IMR-90 (cell line): ENCODE measurements around the gene PLCB2. TPM values are rescaled to one million over a fixed set of nuclear protein-coding genes. Genes with fewer than 3 reads are reported as not detected.

Source experiments
- ATAC-seq: fragments of 200-7000 bp; cut with Tn5 transposase; 2 replicates; pipeline ENCODE4 v1.9.1; 2020; ENCODE audit warnings: low read depth, mild to moderate bottlenecking, moderate library complexity
- BruUV-seq: library from RNA; stranded (reverse); fragments of 400-500 nt; replicated peaks from 2 replicates; lab custom pipeline; 2021; lab: Mats Ljungman, UMichigan
- CTCF ChIA-PET: fragments of 300-600 bp; formaldehyde crosslinking; extraction: SDS; loops from one replicate; lab custom pipeline; 2021; ENCODE audit warnings: antibody characterized with exemption; lab: Yijun Ruan, JAX
- POLR2A ChIA-PET: fragments of 300-600 bp; sonication (Branson Sonifier 250); formaldehyde crosslinking; loops from one replicate; lab custom pipeline; 2022; ENCODE audit warnings: antibody characterized with exemption; ENCODE audit not compliant: unreplicated experiment; lab: Charles Lee
- DNase-seq: peaks from one replicate; pipeline ENCODE4 v3.0.0; 2013
- H2AFZ ChIP-seq: replicated peaks from 2 replicates; pipeline ENCODE3; 2013; ENCODE audit warnings: low read length, mild to moderate bottlenecking; ENCODE audit not compliant: poor library complexity
- H2AK5ac ChIP-seq: 2 replicates; pipeline ENCODE4 v1.6.1; 2013; ENCODE audit warnings: low read depth, low read length, inconsistent platforms
- H2AK9ac ChIP-seq: replicated peaks from 2 replicates; pipeline ENCODE3; 2013; ENCODE audit warnings: mild to moderate bottlenecking, low read depth, low read length, moderate library complexity; ENCODE audit not compliant: poor library complexity
- H2BK120ac ChIP-seq: 2 replicates; pipeline ENCODE4 v1.6.1; 2013; ENCODE audit warnings: low read depth, low read length, inconsistent platforms
- H2BK15ac ChIP-seq: 3 replicates; pipeline ENCODE4 v1.6.1; 2013; ENCODE audit warnings: low read depth, low read length, inconsistent platforms
- H2BK20ac ChIP-seq: 2 replicates; pipeline ENCODE4 v1.6.1; 2013; ENCODE audit warnings: low read depth, mild to moderate bottlenecking, inconsistent platforms, low read length, moderate library complexity
- H2BK5ac ChIP-seq: 2 replicates; pipeline ENCODE4 v1.6.1; 2013; ENCODE audit warnings: mild to moderate bottlenecking, low read depth, low read length, inconsistent platforms; ENCODE audit not compliant: poor library complexity, severe bottlenecking
- H3K14ac ChIP-seq: replicated peaks from 2 replicates; pipeline ENCODE4 v1.6.1; 2013; ENCODE audit warnings: low read depth, low read length, inconsistent platforms
- H3K18ac ChIP-seq: 2 replicates; pipeline ENCODE4 v1.6.1; 2013; ENCODE audit warnings: low read depth, low read length, control low read depth
- H3K23ac ChIP-seq: 2 replicates; pipeline ENCODE4 v1.6.1; 2013; ENCODE audit warnings: low read depth, low read length, inconsistent platforms
- H3K27ac ChIP-seq: 2 replicates; pipeline ENCODE4 v1.5.1; 2013; ENCODE audit warnings: mild to moderate bottlenecking, control low read depth, low read length; ENCODE audit not compliant: insufficient read depth
- H3K27me3 ChIP-seq: 2 replicates; pipeline ENCODE4 v1.6.1; 2013; ENCODE audit warnings: low read length; ENCODE audit not compliant: control insufficient read depth, insufficient read depth
- H3K36me3 ChIP-seq: 2 replicates; pipeline ENCODE4 v1.6.1; 2013; ENCODE audit warnings: low read length, mixed read lengths; ENCODE audit not compliant: control insufficient read depth, insufficient read depth
- H3K4ac ChIP-seq: 2 replicates; pipeline ENCODE4 v1.6.1; 2013; ENCODE audit warnings: low read depth, low read length, inconsistent platforms
- H3K4me1 ChIP-seq: 2 replicates; pipeline ENCODE4 v1.6.1; 2013; ENCODE audit warnings: low read length, mixed read lengths; ENCODE audit not compliant: control insufficient read depth, insufficient read depth
- H3K4me2 ChIP-seq: 2 replicates; pipeline ENCODE4 v1.6.1; 2013; ENCODE audit warnings: low read depth, mild to moderate bottlenecking, control low read depth, low read length, moderate library complexity
- H3K4me3 ChIP-seq: 2 replicates; pipeline ENCODE4 v1.5.1; 2013; ENCODE audit warnings: low read depth, mild to moderate bottlenecking, control low read depth, low read length, moderate library complexity; ENCODE audit not compliant: insufficient read depth
- H3K56ac ChIP-seq: 2 replicates; pipeline ENCODE4 v1.6.1; 2013; ENCODE audit warnings: low read length, inconsistent platforms; ENCODE audit not compliant: insufficient read depth; ENCODE audit errors: extremely low read depth
- H3K79me1 ChIP-seq, 2 experiments: 2 replicates each; pipeline ENCODE4 v1.6.1; 2013; ENCODE audit warnings: low read length in 2 of 2, inconsistent platforms in 1 of 2, low read depth in 1 of 2
- H3K9ac ChIP-seq: 2 replicates; pipeline ENCODE4 v1.6.1; 2013; ENCODE audit warnings: low read depth, low read length, control low read depth
- H3K9me1 ChIP-seq: 2 replicates; pipeline ENCODE4 v1.6.1; 2013; ENCODE audit warnings: low read length, inconsistent platforms; ENCODE audit not compliant: insufficient read depth
- H3K9me3 ChIP-seq: 2 replicates; pipeline ENCODE4 v1.6.1; 2013; ENCODE audit warnings: low read length; ENCODE audit not compliant: control insufficient read depth, insufficient read depth
- H4K20me1 ChIP-seq: 2 replicates; pipeline ENCODE4 v1.6.1; 2013; ENCODE audit warnings: low read length, inconsistent platforms; ENCODE audit not compliant: insufficient read depth
- H4K5ac ChIP-seq: 2 replicates; pipeline ENCODE4 v1.6.1; 2013; ENCODE audit warnings: mild to moderate bottlenecking, low read depth, low read length, control low read depth
- H4K8ac ChIP-seq, 2 experiments: 2 replicates each; pipeline ENCODE4 v1.6.1; 2013; ENCODE audit warnings: low read depth in 2 of 2, low read length in 2 of 2, control low read depth in 1 of 2, inconsistent platforms in 1 of 2
- H4K91ac ChIP-seq: 2 replicates; pipeline ENCODE4 v1.6.1; 2013; ENCODE audit warnings: low read depth, low read length, inconsistent platforms; ENCODE audit not compliant: insufficient read depth
- BHLHE40 ChIP-seq: fragments of 150-350 bp; IDR thresholded peaks from 2 replicates; pipeline ENCODE4 v1.6.1; 2016; ENCODE audit warnings: mild to moderate bottlenecking, low read depth, low read length
- CEBPB ChIP-seq: IDR thresholded peaks from 2 replicates; pipeline ENCODE4 v1.6.1; 2012; ENCODE audit warnings: low read depth, low read length, improper control_type of control experiment
- CHD1 ChIP-seq: IDR thresholded peaks from 2 replicates; pipeline ENCODE4 v1.6.1; 2012; ENCODE audit warnings: low read depth, low read length, improper control_type of control experiment
- CTCF ChIP-seq: conservative IDR thresholded peaks from 2 replicates; pipeline ENCODE4 v1.5.1; 2012; ENCODE audit warnings: mild to moderate bottlenecking, low read depth, low read length, improper control_type of control experiment
- FOS ChIP-seq: fragments of 150-350 bp; IDR thresholded peaks from 2 replicates; pipeline ENCODE4 v1.6.1; 2016; ENCODE audit warnings: low read depth, low read length
- MAFK ChIP-seq: IDR thresholded peaks from 2 replicates; pipeline ENCODE4 v1.6.1; 2012; ENCODE audit warnings: low read depth, low read length, improper control_type of control experiment
- MAZ ChIP-seq: IDR thresholded peaks from 2 replicates; pipeline ENCODE4 v1.6.1; 2012; ENCODE audit warnings: low read depth, mild to moderate bottlenecking, low read length, improper control_type of control experiment, moderate library complexity, borderline replicate concordance
- MXI1 ChIP-seq: IDR thresholded peaks from 2 replicates; pipeline ENCODE4 v1.6.1; 2012; ENCODE audit warnings: low read depth, mild to moderate bottlenecking, low read length, moderate library complexity, borderline replicate concordance
- POLR2A ChIP-seq: IDR thresholded peaks from 2 replicates; pipeline ENCODE4 v1.6.1; 2012; ENCODE audit warnings: mild to moderate bottlenecking, low read depth, low read length
- RAD21 ChIP-seq: IDR thresholded peaks from 2 replicates; pipeline ENCODE4 v1.6.1; 2012; ENCODE audit warnings: low read length, improper control_type of control experiment
- RCOR1 ChIP-seq: IDR thresholded peaks from 2 replicates; pipeline ENCODE4 v1.6.1; 2012; ENCODE audit warnings: mild to moderate bottlenecking, low read length, improper control_type of control experiment; ENCODE audit not compliant: insufficient replicate concordance
- RFX5 ChIP-seq: IDR thresholded peaks from 2 replicates; pipeline ENCODE4 v1.8.0; 2012; ENCODE audit warnings: low read depth, mild to moderate bottlenecking, low read length, moderate library complexity
- WGBS, 2 experiments: methylation state at CpG; one replicate each; pipeline versions ENCODE4 v1.1.5 to v1.1.7; 2013; ENCODE audit warnings: missing lambda C conversion rate in 2 of 2; ENCODE audit not compliant: insufficient read length in 1 of 2; ENCODE audit errors: extremely low coverage in 2 of 2; 5-methylcytosine and 5-hydroxymethylcytosine counted together
- dilution Hi-C: fragments of 300-500 bp; cut with HindIII; formaldehyde crosslinking; loops from one replicate; pipeline ENCODE4 v1.14.3; 2018; ENCODE audit warnings: low sequenced_read_pairs; ENCODE audit not compliant: unreplicated experiment
- in situ Hi-C: fragments of 300-500 bp; cut with MboI; formaldehyde crosslinking; loops from 3 replicates; pipeline ENCODE4 v1.14.3; 2019; ENCODE audit warnings: low sequenced_read_pairs, inconsistent platforms, mixed read lengths
- intact Hi-C: fragments of 100-400 bp; cut with micrococcal nuclease; formaldehyde crosslinking; loops from 2 replicates; pipeline ENCODE4 v1.10.0; 2022
- polyA plus RNA-seq, 3 experiments: library from polyadenylated mRNA; depleted of rRNA; stranded (reverse); fragments of >200 nt; gene quantifications; 2 replicates each; pipeline ENCODE4 v1.2.3, GENCODE V29; 2012; ENCODE audit warnings: low replicate concordance in 1 of 3
- total RNA-seq: library from RNA; depleted of rRNA; stranded (reverse); fragments of >200 nt; gene quantifications from 2 replicates; pipeline ENCODE4 v1.2.3, GENCODE V29; 2012

PLCB2 gene
- total and polyA plus RNA-seq, 2 of the 4 experiments (the other 2 are of a cell fraction) = 0.18 to 1.4 TPM

DNA sequence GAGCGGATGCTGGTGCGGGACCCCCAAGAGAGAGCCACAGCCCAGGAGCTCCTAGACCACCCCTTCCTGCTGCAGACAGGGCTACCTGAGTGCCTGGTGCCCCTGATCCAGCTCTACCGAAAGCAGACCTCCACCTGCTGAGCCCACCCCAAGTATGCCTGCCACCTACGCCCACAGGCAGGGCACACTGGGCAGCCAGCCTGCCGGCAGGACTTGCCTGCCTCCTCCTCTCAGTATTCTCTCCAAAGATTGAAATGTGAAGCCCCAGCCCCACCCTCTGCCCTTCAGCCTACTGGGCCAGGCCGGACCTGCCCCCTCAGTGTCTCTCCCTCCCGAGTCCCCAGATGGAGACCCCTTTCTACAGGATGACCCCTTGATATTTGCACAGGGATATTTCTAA lies 31.8 kb downstream of the PLCB2 start:
- no peak overlapping the region for H3K14ac ChIP-seq
- H2AFZ ChIP-seq = peak overlapping the region; percentile 14
- no peaks in the 10 kb centered on the region for H4K20me1 ChIP-seq
- H3K9ac ChIP-seq = no peak overlapping the region
- H3K9me3 ChIP-seq = no peaks in the 10 kb centered on the region
- BruUV-seq = no TSS peak
- H3K27me3 ChIP-seq = peaks cover 32% of the 10 kb centered on the region
- TF ChIP-seq RAD21 (no peak), RCOR1 (no peak), RFX5 (no peak), MAZ (no peak), POLR2A (no peak), BHLHE40 (no peak), CTCF (no peak), MAFK (no peak), MXI1 (no peak), CEBPB (no peak), CHD1 (no peak), FOS (no peak)
- H3K18ac ChIP-seq = no peak overlapping the region
- no peak overlapping the region for H3K56ac ChIP-seq
- H3K4me3 ChIP-seq = no peak overlapping the region
- no peak overlapping the region for H4K91ac ChIP-seq
- ChIA-PET POLR2A (no interaction called here), CTCF (interaction anchor here (6.0 kb wide), 1 partner anchor 58 kb away, joined by 81 read pairs; no protein-coding TSS in a partner anchor)
- no peak overlapping the region for H2BK20ac ChIP-seq
- no peak for ATAC-seq
- no peaks in the 10 kb centered on the region for H3K4me1 ChIP-seq
- H3K79me1 ChIP-seq = no peaks in the 10 kb centered on the region
- H3K23ac ChIP-seq = no peak overlapping the region
- no peak overlapping the region for H4K5ac ChIP-seq
- H3K9me1 ChIP-seq = no peaks in the 10 kb centered on the region
- H2BK15ac ChIP-seq = no peak overlapping the region
- no peak overlapping the region for H2BK5ac ChIP-seq
- no peak overlapping the region for H3K4ac ChIP-seq
- H3K27ac ChIP-seq = no peak overlapping the region
- dilution Hi-C loops (no loop called here), intact Hi-C loops (no loop called here), in situ Hi-C loops (loop anchor here (5.0 kb wide), 1 partner anchor 151 kb away; no protein-coding TSS in a partner anchor)
- H2AK9ac ChIP-seq = peak overlapping the region; percentile 39
- no peak overlapping the region for H2AK5ac ChIP-seq
- DNase-seq = no peak
- WGBS, 2 experiments = 88% methylated on average over 3 of the region's 7 CpGs; no CpG with 5 or more reads in 1 of the 2 experiments
- H4K8ac ChIP-seq = no peak overlapping the region
- H3K4me2 ChIP-seq = no peak overlapping the region
- no peak overlapping the region for H2BK120ac ChIP-seq
- no peaks in the 10 kb centered on the region for H3K36me3 ChIP-seq
